Epithelial cell of proximal tubule (primary cell): Measurements from ENCODE around the gene CBARP. TPM values are rescaled to one million over a fixed set of nuclear protein-coding genes. Genes with fewer than 3 reads are reported as not detected.

Experiments used
- DNase-seq: peaks from one replicate; pipeline ENCODE4 v3.0.0-alpha.2; 2011; ENCODE audit warnings: low read depth
- H3K4me3 ChIP-seq: 2 replicates; pipeline ENCODE4 v1.5.1; 2011; ENCODE audit warnings: low read depth, mild to moderate bottlenecking, low read length
- total RNA-seq: library from RNA; depleted of rRNA; stranded (reverse); fragments of >200 nt; gene quantifications from 2 replicates; pipeline ENCODE4 v1.2.3, GENCODE V29; 2015
- TF ChIP-seq, protein P1 (sequence below): conservative IDR thresholded peaks from 2 replicates; pipeline ENCODE4 v1.5.1; 2012; ENCODE audit warnings: low read depth, mild to moderate bottlenecking, low read length

The CBARP gene
- total RNA-seq, 1 donor from 2014 or later, result 9.7 TPM

- DNase-seq, result no peak
- TF ChIP-seq, protein P1, sequence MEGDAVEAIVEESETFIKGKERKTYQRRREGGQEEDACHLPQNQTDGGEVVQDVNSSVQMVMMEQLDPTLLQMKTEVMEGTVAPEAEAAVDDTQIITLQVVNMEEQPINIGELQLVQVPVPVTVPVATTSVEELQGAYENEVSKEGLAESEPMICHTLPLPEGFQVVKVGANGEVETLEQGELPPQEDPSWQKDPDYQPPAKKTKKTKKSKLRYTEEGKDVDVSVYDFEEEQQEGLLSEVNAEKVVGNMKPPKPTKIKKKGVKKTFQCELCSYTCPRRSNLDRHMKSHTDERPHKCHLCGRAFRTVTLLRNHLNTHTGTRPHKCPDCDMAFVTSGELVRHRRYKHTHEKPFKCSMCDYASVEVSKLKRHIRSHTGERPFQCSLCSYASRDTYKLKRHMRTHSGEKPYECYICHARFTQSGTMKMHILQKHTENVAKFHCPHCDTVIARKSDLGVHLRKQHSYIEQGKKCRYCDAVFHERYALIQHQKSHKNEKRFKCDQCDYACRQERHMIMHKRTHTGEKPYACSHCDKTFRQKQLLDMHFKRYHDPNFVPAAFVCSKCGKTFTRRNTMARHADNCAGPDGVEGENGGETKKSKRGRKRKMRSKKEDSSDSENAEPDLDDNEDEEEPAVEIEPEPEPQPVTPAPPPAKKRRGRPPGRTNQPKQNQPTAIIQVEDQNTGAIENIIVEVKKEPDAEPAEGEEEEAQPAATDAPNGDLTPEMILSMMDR, result no peak
- no peak overlapping the region for H3K4me3 ChIP-seq
These were observed 17.3 kb downstream of the CBARP start for GRCh38 chr19:1220477-1220930.

GRCh38 chr19:1219786-1220476 is 17.9 kb downstream of the CBARP start:
- TF ChIP-seq, protein P1, result no peak
- no peak for DNase-seq
- no peak overlapping the region for H3K4me3 ChIP-seq

DNA sequence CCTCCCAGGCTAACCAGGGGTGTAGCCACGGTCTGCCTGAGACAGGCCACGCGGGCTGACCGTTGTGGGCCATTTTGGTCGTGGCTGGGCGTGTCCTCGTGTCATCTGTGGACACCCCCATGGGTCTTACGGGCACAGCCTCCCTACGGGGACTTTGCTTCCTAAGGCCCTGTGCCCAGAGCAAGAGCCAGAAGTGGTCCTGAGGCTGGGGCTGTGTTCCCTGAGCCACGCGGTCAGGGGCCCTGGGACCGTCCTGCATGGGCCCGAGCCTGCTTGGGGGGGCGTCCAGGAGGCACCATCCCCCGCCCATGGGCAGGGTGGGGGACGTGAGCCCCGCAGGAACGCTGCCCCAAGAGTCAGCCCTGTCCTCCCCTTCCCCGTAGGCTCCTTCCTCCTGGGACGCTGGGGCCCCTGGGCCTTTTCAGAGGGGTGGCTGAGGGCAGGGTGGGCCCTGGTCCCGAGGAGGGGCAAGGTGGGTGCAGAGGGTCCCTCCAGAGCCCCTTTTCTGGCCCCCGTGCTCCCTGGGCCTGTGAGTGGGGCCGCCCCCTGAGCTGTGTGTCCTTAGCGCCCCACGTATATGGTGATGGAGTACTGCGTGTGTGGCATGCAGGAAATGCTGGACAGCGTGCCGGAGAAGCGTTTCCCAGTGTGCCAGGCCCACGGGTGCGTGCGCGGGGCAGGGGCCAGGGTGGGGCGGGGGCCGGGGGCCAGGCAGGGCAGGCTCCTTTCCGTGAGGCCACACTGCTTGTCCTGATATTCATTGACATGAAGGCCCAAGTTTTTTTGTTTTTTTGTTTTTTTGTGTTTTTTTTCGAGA is 18.8 kb downstream of the CBARP start:
- H3K4me3 ChIP-seq, result no peak overlapping the region
- TF ChIP-seq, protein P1, result no peak
- DNase-seq, result no peak

- no peak overlapping the region for H3K4me3 ChIP-seq
- DNase-seq, result no peak
- TF ChIP-seq, protein P1, result no peak
These were observed 20.4 kb downstream of the CBARP start for GRCh38 chr19:1217366-1217765.

DNA sequence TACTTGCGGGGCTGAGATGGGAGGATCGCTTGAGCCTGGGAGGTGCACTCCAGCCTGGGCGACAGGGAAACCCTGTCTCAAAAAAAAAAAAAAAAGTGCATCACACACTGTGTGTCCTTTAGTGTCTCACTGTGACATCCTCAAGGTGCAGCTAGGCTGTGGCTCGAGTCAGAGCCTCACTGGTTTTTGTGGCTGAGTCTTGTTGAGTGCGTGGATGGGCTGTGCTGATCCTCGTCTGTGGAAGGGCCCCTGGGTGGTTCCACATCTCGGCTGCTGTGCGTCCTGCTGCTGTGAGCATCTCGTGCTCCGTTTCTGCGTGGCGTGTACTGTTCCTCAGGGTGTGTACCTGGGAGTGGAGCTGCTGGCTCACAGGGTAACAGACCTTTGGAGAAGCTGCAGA is 21.0 kb downstream of the CBARP start:
- no peak for DNase-seq
- TF ChIP-seq, protein P1, result no peak
- H3K4me3 ChIP-seq, result no peak overlapping the region

- DNase-seq, result no peak
- TF ChIP-seq, protein P1, result no peak
These were observed 22.7 kb downstream of the CBARP start for GRCh38 chr19:1214862-1215731.

More at GRCh38 chr19:1214862-1215731, 22.7 kb downstream of the CBARP start:
- no peak overlapping the region for H3K4me3 ChIP-seq
